NCI-H345 treated with DMSO at 0.1 percent for 48 hours (cell line): Measurements from ENCODE around the gene WDR27.
"Not testable (repeated sequence)": the region's sequence is repeated elsewhere in the genome, so short reads cannot be mapped to it uniquely, and the experiment has no call there.

Experiments used
- DNase-seq: peaks from one replicate; lab custom pipeline; 2025; ENCODE audit not compliant: unreplicated experiment; lab: John Stamatoyannopoulos, UW

WDR27 gene

GRCh38 chr6:169451065-169451838, 250.6 kb downstream of the WDR27 start:
- DNase-seq, result no peak

GRCh38 chr6:169450097-169450496, 251.7 kb downstream of the WDR27 start:
- DNase-seq, result peak; percentile 37

GRCh38 chr6:169449221-169449620, 252.6 kb downstream of the WDR27 start:
- DNase-seq, result no peak

GRCh38 chr6:169445661-169446581, 255.9 kb downstream of the WDR27 start:
- DNase-seq, result peak; percentile 74

- DNase-seq, result no peak
Observed at GRCh38 chr6:169445227-169445626, 256.6 kb downstream of the WDR27 start.

- no peak for DNase-seq
Observed at GRCh38 chr6:169441292-169441691, 260.5 kb downstream of the WDR27 start.

GRCh38 chr6:169439710-169440109, 262.1 kb downstream of the WDR27 start:
- no peak for DNase-seq

- not testable (repeated sequence) for DNase-seq
Observed at GRCh38 chr6:169434554-169434953, 267.3 kb downstream of the WDR27 start.

- no peak for DNase-seq
Observed at GRCh38 chr6:169429001-169429400, 272.8 kb downstream of the WDR27 start.

GRCh38 chr6:169428532-169428931, 273.3 kb downstream of the WDR27 start:
- peak; percentile 23 for DNase-seq

- DNase-seq, result no peak
Observed at GRCh38 chr6:169427856-169428255, 274.0 kb downstream of the WDR27 start.

GRCh38 chr6:169426611-169427010, 275.2 kb downstream of the WDR27 start:
- DNase-seq, result no peak

- no peak for DNase-seq
Observed at GRCh38 chr6:169425628-169426370, 276.0 kb downstream of the WDR27 start.

GRCh38 chr6:169424821-169425240, 277.0 kb downstream of the WDR27 start:
- no peak for DNase-seq

GRCh38 chr6:169424149-169424804, 277.6 kb downstream of the WDR27 start:
- DNase-seq, result no peak

- DNase-seq, result no peak
Observed at GRCh38 chr6:169421586-169422264, 280.1 kb downstream of the WDR27 start.

GRCh38 chr6:169420912-169421543, 280.8 kb downstream of the WDR27 start:
- no peak for DNase-seq

GRCh38 chr6:169417101-169417500, 284.7 kb downstream of the WDR27 start:
- DNase-seq, result no peak

- no peak for DNase-seq
Observed at GRCh38 chr6:169416249-169416648, 285.6 kb downstream of the WDR27 start.

- no peak for DNase-seq
Observed at GRCh38 chr6:169415179-169415578, 286.6 kb downstream of the WDR27 start.
